CD4-positive, alpha-beta memory T cell (primary cell): ENCODE measurements around the gene PLPPR1. TPM values are rescaled to one million over a fixed set of nuclear protein-coding genes. Genes with fewer than 3 reads are reported as not detected.

Experiments
- CTCF ChIA-PET: fragments of 350-600 bp; sonication (Branson Sonifier 250); formaldehyde crosslinking; loops from one replicate; lab custom pipeline; 2021; ENCODE audit warnings: inconsistent platforms; ENCODE audit not compliant: partially characterized antibody; lab: Charles Lee
- POLR2A ChIA-PET: fragments of 350-600 bp; sonication (Branson Sonifier 250); formaldehyde crosslinking; loops from one replicate; lab custom pipeline; 2021; ENCODE audit not compliant: partially characterized antibody; lab: Charles Lee
- DNase-seq, 5 donors: peaks; one replicate each; pipeline versions ENCODE4 v3.0.0 to v3.0.0-alpha.2; 2020 to 2022; ENCODE audit warnings: mixed read lengths in 1 of 5
- H3K27ac ChIP-seq: one replicate; pipeline ENCODE4 v1.7.0; 2013; ENCODE audit warnings: low read depth, low read length
- H3K27me3 ChIP-seq: 2 replicates; pipeline ENCODE4 v1.7.0; 2013; ENCODE audit warnings: mild to moderate bottlenecking, low read length, moderate library complexity; ENCODE audit not compliant: insufficient read depth
- H3K36me3 ChIP-seq: 2 replicates; pipeline ENCODE4 v1.7.0; 2013; ENCODE audit warnings: mild to moderate bottlenecking, low read length, moderate library complexity; ENCODE audit not compliant: insufficient read depth
- H3K4me1 ChIP-seq: 2 replicates; pipeline ENCODE4 v1.7.0; 2013; ENCODE audit warnings: mild to moderate bottlenecking, low read length, moderate library complexity; ENCODE audit not compliant: insufficient read depth
- H3K4me3 ChIP-seq, 2 donors: one replicate each; pipeline ENCODE4 v1.7.0; 2013; ENCODE audit warnings: low read length in 2 of 2, mild to moderate bottlenecking in 1 of 2
- H3K9me3 ChIP-seq, 2 donors: one replicate each; pipeline ENCODE4 v1.7.0; 2013; ENCODE audit warnings: low read length in 2 of 2, control low read depth in 1 of 2; ENCODE audit not compliant: control insufficient read depth in 1 of 2
- H3K27ac Mint-ChIP-seq, 7 donors: one replicate each; pipeline ENCODE4 v1.8.0; 2020 to 2021; ENCODE audit warnings: mixed read lengths in 7 of 7, mild to moderate bottlenecking in 6 of 7, inconsistent platforms in 3 of 7, moderate library complexity in 3 of 7
- H3K27me3 Mint-ChIP-seq, 2 donors: one replicate each; pipeline ENCODE4 v1.8.0; 2020 to 2021; ENCODE audit warnings: mixed read lengths in 2 of 2
- H3K36me3 Mint-ChIP-seq, 2 donors: one replicate each; pipeline ENCODE4 v1.8.0; 2020 to 2021; ENCODE audit warnings: mixed read lengths in 2 of 2, inconsistent platforms in 1 of 2, mild to moderate bottlenecking in 1 of 2
- H3K4me1 Mint-ChIP-seq, 4 donors: one replicate each; pipeline ENCODE4 v1.8.0; 2020 to 2021; ENCODE audit warnings: mixed read lengths in 4 of 4, mild to moderate bottlenecking in 1 of 4
- H3K4me3 Mint-ChIP-seq, 8 donors: one replicate each; pipeline ENCODE4 v1.8.0; 2020 to 2021; ENCODE audit warnings: mixed read lengths in 8 of 8, mild to moderate bottlenecking in 7 of 8, moderate library complexity in 6 of 8, inconsistent platforms in 3 of 8
- H3K9me3 Mint-ChIP-seq, 8 donors: one replicate each; pipeline ENCODE4 v1.8.0; 2020 to 2021; ENCODE audit warnings: mixed read lengths in 8 of 8, mild to moderate bottlenecking in 5 of 8, inconsistent platforms in 3 of 8, moderate library complexity in 1 of 8
- intact Hi-C: fragments of 100-400 bp; cut with micrococcal nuclease; formaldehyde crosslinking; loops from one replicate; pipeline ENCODE4 v1.15.1; 2023
- polyA plus RNA-seq, 2 donors: library from polyadenylated mRNA; unstranded; fragments of 300-500 nt; fragmentation: Illumina TruSeq; gene quantifications; one replicate each; pipeline ENCODE4 v1.2.3, GENCODE V29; 2021
- total RNA-seq, 2 experiments: library from RNA; stranded (reverse); gene quantifications; one replicate each; pipeline ENCODE4 v1.2.3, GENCODE V29; 2021

PLPPR1 gene
- total and polyA plus RNA-seq, 4 experiments from 2014 or later, result not detected

- Histone ChIP-seq H3K4me3 (no peak overlapping the region), H3K27ac (no peak overlapping the region), H3K4me1 (no peaks in the 10 kb centered on the region), H3K36me3 (no peaks in the 10 kb centered on the region), H3K27me3 (no peaks in the 10 kb centered on the region), H3K9me3 (no peaks in the 10 kb centered on the region)
- Mint-ChIP-seq H3K4me1 (no peaks in the 10 kb centered on the region), H3K27me3 (peaks cover 0 to 3% of the 10 kb centered on the region in 2 donors), H3K36me3 (no peaks in the 10 kb centered on the region), H3K4me3 (no peak overlapping the region), H3K9me3 (no peaks in the 10 kb centered on the region), H3K27ac (no peak overlapping the region)
- POLR2A ChIA-PET, result no interaction called here
- DNase-seq, result no peak
- intact Hi-C loops, result no loop called here
- CTCF ChIA-PET, result no interaction called here
Observed at GRCh38 chr9:101254733-101255433, 226.4 kb downstream of the PLPPR1 start.

GRCh38 chr9:101264727-101265126, 236.2 kb downstream of the PLPPR1 start:
- Mint-ChIP-seq H3K4me3 (no peak overlapping the region), H3K4me1 (no peaks in the 10 kb centered on the region), H3K36me3 (no peaks in the 10 kb centered on the region), H3K27me3 (no peaks in the 10 kb centered on the region), H3K27ac (no peak overlapping the region), H3K9me3 (peaks cover 0 to 6% (median 0%) of the 10 kb centered on the region in 8 donors)
- no peaks in the 10 kb centered on the region for H3K9me3 ChIP-seq
- ChIA-PET POLR2A (no interaction called here), CTCF (interaction anchor here (0.6 kb wide), 1 partner anchor 632 kb away, joined by 3 read pairs; no protein-coding TSS in a partner anchor)
- no peaks in the 10 kb centered on the region for H3K36me3 ChIP-seq
- H3K27ac ChIP-seq, result no peak overlapping the region
- no peaks in the 10 kb centered on the region for H3K4me1 ChIP-seq
- intact Hi-C loops, result no loop called here
- no peak overlapping the region for H3K4me3 ChIP-seq
- H3K27me3 ChIP-seq, result no peaks in the 10 kb centered on the region
- DNase-seq, result no peak

GRCh38 chr9:101265261-101265660, 236.7 kb downstream of the PLPPR1 start:
- no peaks in the 10 kb centered on the region for H3K36me3 Mint-ChIP-seq
- no peaks in the 10 kb centered on the region for H3K27me3 Mint-ChIP-seq
- H3K4me3 Mint-ChIP-seq, result no peak overlapping the region
- H3K4me1 Mint-ChIP-seq, result no peaks in the 10 kb centered on the region
- Histone ChIP-seq H3K9me3 (no peaks in the 10 kb centered on the region), H3K36me3 (no peaks in the 10 kb centered on the region), H3K4me1 (no peaks in the 10 kb centered on the region), H3K27ac (no peak overlapping the region), H3K4me3 (no peak overlapping the region), H3K27me3 (no peaks in the 10 kb centered on the region)
- no peak for DNase-seq
- CTCF ChIA-PET, result interaction anchor here (0.6 kb wide), 1 partner anchor 633 kb away, joined by 3 read pairs; no protein-coding TSS in a partner anchor
- H3K27ac Mint-ChIP-seq, result no peak overlapping the region
- intact Hi-C loops, result no loop called here
- POLR2A ChIA-PET, result no interaction called here
- peaks cover 0 to 6% (median 0%) of the 10 kb centered on the region in 8 donors for H3K9me3 Mint-ChIP-seq

GRCh38 chr9:101268426-101268825, 239.9 kb downstream of the PLPPR1 start:
- Mint-ChIP-seq H3K27me3 (no peaks in the 10 kb centered on the region), H3K4me3 (no peak overlapping the region), H3K9me3 (peaks cover 0 to 4% (median 0%) of the 10 kb centered on the region in 8 donors), H3K27ac (no peak overlapping the region), H3K4me1 (no peaks in the 10 kb centered on the region), H3K36me3 (no peaks in the 10 kb centered on the region)
- Histone ChIP-seq H3K27me3 (no peaks in the 10 kb centered on the region), H3K36me3 (no peaks in the 10 kb centered on the region), H3K4me3 (no peak overlapping the region), H3K27ac (no peak overlapping the region), H3K9me3 (no peaks in the 10 kb centered on the region), H3K4me1 (no peaks in the 10 kb centered on the region)
- ChIA-PET POLR2A (no interaction called here), CTCF (no interaction called here)
- no peak for DNase-seq
- intact Hi-C loops, result no loop called here

GRCh38 chr9:101269591-101270283, 241.2 kb downstream of the PLPPR1 start:
- no peak for DNase-seq
- no peak overlapping the region for H3K4me3 Mint-ChIP-seq
- Histone ChIP-seq H3K9me3 (no peaks in the 10 kb centered on the region), H3K36me3 (no peaks in the 10 kb centered on the region), H3K4me3 (no peak overlapping the region), H3K27me3 (no peaks in the 10 kb centered on the region), H3K27ac (no peak overlapping the region), H3K4me1 (no peaks in the 10 kb centered on the region)
- H3K36me3 Mint-ChIP-seq, result no peaks in the 10 kb centered on the region
- H3K27me3 Mint-ChIP-seq, result peaks cover 0 to 2% of the 10 kb centered on the region in 2 donors
- H3K27ac Mint-ChIP-seq, result peak overlapping the region in 1 of 7 donors; percentile 32
- H3K9me3 Mint-ChIP-seq, result no peaks in the 10 kb centered on the region
- POLR2A ChIA-PET, result no interaction called here
- no peaks in the 10 kb centered on the region for H3K4me1 Mint-ChIP-seq
- intact Hi-C loops, result no loop called here
- CTCF ChIA-PET, result no interaction called here

- Mint-ChIP-seq H3K27ac (peak overlapping the region in 1 of 7 donors; percentile 32), H3K36me3 (no peaks in the 10 kb centered on the region), H3K4me1 (no peaks in the 10 kb centered on the region), H3K27me3 (peaks cover 0 to 2% of the 10 kb centered on the region in 2 donors), H3K4me3 (no peak overlapping the region), H3K9me3 (no peaks in the 10 kb centered on the region)
- no peaks in the 10 kb centered on the region for H3K4me1 ChIP-seq
- ChIA-PET CTCF (no interaction called here), POLR2A (no interaction called here)
- no peaks in the 10 kb centered on the region for H3K36me3 ChIP-seq
- intact Hi-C loops, result no loop called here
- no peak overlapping the region for H3K27ac ChIP-seq
- DNase-seq, result no peak
- H3K4me3 ChIP-seq, result no peak overlapping the region
- no peaks in the 10 kb centered on the region for H3K27me3 ChIP-seq
- no peaks in the 10 kb centered on the region for H3K9me3 ChIP-seq
Observed at GRCh38 chr9:101270302-101270701, 241.8 kb downstream of the PLPPR1 start.

GRCh38 chr9:101271102-101271501, 242.6 kb downstream of the PLPPR1 start:
- Mint-ChIP-seq H3K4me3 (no peak overlapping the region), H3K4me1 (no peaks in the 10 kb centered on the region), H3K9me3 (no peaks in the 10 kb centered on the region), H3K36me3 (no peaks in the 10 kb centered on the region), H3K27me3 (peaks cover 0 to 2% of the 10 kb centered on the region in 2 donors), H3K27ac (no peak overlapping the region)
- intact Hi-C loops, result no loop called here
- no peaks in the 10 kb centered on the region for H3K4me1 ChIP-seq
- no peak for DNase-seq
- ChIA-PET CTCF (no interaction called here), POLR2A (no interaction called here)
- no peaks in the 10 kb centered on the region for H3K9me3 ChIP-seq
- H3K27me3 ChIP-seq, result no peaks in the 10 kb centered on the region
- H3K27ac ChIP-seq, result no peak overlapping the region
- H3K36me3 ChIP-seq, result no peaks in the 10 kb centered on the region
- H3K4me3 ChIP-seq, result no peak overlapping the region
